HS-5 (cell line): ENCODE data around the gene GTF2A1.
A peak's percentile ranks its signal among the peaks of the same experiment; 100 is the strongest.
"Not testable (repeated sequence)": the region's sequence is repeated elsewhere in the genome, so short reads cannot be mapped to it uniquely, and the experiment has no call there.

Experiments
- DNase-seq: peaks from one replicate; pipeline ENCODE4 v3.0.0-alpha.2; 2012; ENCODE audit warnings: low read depth

GTF2A1 gene

DNA sequence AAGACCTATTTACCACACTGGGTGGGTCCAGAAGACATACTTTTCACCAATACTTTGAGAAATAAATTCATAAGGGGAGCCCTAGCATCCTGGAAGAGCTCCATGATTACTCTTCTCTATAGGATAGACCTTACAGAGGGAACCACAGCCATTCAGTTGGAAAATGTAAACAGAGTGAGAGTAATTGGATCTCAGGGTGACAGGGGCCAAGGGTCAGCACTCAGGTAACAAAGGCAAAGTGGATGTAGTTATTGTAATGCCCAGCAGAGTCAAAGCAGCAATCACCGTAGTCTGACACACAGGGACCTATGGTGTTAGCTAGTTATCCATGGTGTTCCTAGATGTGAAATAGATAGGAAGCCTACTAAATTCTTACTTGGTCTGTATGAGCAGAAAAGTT, 10.8 kb upstream of the GTF2A1 start:
- DNase-seq = no peak

DNA sequence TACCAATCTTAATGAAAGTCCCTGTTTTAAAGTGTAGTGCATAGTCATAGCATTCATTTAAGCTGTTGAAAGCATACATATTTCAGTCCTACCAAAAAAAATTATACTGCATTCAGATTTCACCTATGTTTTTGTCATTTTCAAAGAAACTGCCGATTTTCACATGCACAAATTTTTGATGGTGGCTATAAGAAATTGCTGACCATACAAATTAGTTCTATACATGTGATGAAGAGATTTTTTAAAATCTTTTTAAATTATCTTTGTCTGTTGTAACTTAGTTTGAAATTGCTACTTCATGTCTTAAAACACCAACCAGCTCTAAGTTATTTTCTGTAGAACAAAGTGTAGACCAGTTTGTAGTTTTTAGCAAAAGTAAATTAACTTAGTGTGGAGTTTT, 3.5 kb upstream of the GTF2A1 start:
- DNase-seq = no peak

DNA sequence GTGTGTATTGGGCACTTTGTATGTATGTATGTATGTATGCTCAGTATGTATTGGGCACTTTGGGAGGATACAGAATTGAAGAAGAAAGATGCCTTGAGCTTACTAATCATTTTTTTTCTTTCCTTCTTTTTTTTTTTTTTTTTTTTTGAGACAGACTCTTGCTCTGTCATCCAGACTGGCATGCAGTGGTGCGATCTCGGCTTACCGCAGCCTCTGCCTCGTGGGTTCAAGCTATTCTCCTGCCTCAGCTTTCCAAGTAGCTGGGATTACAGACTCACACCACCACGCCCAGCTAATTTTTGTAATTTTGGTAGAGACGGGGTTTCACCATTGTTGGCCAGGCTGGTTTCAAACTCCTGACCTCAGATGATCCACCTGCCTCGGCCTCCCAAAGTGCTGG, 3.0 kb upstream of the GTF2A1 start:
- not testable (repeated sequence) for DNase-seq

DNA sequence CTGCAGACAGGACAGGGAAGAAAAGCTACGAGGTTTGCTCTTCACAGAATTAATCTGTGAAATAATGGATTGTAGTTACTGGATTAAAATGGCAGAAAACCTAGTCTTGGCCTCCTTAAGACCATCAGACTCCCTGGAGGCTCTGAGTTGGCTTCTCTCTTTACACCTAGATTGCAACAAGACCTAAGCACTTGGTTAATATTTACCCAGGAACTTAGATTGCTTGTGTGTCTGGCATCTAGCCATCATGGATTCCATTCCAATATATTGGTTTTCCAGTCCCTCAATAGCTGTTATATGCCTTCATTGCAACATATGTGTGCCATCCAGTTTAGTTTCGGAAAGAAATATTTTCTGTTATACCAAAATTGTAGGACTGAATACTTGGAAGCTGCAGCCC, 1.9 kb upstream of the GTF2A1 start:
- DNase-seq = no peak

DNA sequence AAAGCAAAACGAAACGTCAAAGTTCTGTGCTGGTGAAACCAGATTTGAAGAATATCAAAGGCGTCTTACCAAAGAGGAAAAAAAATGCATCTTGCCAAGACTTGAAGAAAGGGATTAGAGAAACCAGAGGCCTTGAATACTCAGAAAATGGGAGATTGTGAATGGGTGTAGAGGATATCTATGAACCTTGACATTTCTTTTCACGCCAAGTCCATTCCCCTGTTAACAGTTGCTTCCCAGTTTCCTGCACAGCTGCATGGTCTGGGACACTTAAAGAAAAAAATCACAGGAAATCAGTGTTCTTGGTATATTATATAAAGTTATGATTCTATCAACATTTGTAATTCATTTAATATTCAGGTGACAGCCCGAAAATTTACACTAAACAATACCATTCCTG, 1.4 kb upstream of the GTF2A1 start:
- DNase-seq = no peak

DNA sequence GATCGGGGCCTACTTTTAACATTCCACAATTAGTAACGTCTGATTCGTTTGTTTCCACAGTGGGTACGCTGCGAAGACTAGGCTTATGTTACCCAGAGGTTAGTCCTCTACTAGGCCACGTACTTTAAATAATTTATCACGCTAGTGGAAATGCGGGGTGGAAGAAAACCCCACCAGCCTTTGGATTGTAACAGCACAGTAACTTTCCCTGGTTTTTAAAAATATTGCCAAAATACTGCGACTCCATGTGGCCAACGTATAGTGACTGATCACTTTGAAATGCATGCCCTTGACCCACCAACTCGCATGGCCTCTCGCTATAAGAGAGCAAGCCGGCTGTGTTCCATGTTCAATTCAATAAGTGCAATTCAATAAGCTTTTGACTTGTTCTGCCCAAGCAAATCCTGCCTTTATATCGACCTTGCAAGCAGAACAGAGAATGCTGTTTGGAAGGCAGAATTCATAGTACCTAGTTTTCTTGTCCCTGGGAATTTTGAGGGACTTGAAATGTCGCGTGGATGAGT, 882 bp upstream of the GTF2A1 start:
- DNase-seq = no peak

DNA sequence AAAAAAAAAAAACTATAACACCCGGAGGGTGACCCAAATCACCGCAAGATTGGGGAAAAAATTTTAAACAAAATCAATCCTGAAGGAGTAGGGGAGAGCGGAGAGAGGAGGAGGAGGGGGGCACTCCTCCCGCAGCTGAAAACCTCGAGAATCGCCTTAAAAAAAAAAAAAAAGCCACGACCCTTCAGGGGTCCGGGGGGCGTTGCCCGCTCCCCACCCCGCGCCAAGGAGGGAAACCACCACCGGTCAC, 254 bp downstream of the GTF2A1 start:
- no peak for DNase-seq

DNA sequence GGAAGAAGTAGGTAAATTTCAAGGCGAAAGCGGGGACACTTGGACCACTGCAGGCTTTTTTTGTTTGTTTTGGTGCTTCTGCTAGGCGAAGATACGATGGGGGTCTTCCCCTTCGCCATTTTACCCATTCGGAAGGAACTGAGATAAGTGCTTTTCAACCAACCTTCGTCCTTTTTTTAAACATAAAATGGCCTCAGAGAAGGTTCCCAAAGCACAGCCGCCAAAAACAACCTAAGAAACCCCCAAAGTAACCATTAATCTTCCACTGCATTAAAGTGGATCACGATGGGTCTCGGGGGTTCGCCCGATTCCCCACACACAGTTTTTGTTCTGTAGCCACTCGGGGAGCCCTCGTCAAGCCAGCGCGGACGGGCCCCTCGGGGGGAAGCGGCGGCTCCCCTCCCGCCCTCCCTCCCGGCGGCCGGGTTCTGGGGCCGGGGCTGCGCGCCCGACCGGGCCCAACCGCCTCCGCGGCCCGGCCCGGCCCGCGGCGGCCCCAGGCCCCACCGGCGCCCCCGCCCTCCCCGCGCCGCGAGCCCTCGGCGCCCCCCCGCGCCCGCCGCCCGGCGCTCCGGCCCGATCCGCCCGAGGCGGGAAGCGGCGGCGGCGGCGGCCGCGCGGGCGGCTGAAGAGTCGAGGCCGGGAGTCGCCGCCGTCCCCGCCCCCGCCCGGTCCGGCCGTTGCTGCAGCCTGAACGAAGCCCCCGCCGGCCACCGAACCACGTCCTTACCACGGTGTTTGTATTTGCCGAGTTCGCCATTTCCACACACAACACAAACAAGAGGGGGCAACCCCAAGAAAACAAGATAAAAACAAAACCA, 790 bp downstream of the GTF2A1 start:
- DNase-seq = no peak

DNA sequence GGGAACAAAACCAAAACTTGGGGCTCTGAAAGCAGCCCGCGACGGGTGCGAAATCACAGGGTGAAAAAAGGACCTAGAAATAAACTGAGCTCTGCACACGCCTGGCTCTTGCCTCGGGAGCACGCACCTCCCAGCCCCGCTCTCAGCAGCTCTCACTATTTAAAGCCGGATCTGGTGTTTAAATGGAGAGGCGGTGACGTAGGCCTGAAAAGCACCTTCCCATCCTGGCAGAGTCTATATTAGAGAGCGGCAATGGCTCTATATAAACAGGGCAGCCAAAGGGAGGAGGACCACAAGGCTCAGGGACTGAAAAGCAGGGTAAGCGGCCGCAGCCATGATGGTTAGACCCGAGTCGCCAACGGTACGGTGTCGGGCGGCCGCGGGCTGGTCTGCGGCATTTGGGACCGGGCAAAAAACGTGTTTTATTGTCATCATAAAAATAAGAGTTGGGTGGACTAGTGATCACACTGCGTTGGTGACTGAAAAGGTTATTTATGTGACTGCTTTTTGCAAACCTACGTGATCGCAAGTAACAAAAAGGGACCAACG, 1.5 kb downstream of the GTF2A1 start:
- DNase-seq = peak; percentile 84

DNA sequence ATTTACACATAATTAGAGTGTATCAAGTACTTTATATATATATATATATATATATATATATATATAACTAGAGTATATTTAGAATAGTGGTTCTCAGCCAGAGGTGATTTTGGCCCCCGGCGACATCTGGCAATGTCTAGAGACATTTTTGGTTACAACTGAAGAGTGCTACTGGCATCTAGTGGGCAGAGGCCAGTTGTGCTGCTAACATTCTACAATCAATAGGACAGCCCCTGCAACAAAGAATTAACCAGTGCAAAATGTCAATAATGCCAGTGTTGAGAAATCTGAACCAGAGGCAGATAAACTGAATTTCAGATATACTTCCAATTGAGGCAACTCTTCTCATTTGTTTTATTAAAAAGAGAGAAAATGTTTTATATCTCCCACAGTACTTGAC, 8.9 kb downstream of the GTF2A1 start:
- DNase-seq = no peak

DNA sequence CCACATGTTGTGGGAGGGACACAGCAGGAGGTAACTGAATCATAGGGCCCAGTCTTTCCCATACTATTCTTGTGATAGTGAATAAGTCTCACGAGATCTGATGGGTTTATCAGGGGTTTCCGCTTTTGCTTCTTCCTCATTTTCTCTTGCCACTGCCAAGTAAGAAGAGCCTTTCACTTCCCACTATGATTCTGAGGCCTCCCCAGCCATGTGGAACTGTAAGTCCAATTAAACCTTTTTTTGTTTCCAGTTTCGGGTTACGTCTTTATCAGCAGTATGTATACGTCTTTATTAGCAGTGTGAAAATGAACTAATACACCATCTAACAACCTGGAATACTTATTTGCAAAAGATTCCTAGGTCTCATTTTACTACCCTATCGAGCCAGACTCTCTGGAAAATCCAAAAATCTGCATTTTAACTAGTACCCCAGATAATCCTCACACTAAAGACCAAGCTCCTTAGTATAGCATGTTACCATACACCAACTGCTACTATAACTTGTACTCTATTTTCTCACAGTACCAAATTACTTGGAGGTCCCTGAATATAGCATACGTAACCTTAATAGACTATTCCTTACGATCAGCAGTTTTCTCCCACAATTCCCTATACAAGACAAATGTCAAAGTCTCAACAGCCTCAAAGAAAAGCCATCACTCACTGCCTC, 11.5 kb downstream of the GTF2A1 start:
- no peak for DNase-seq

DNA sequence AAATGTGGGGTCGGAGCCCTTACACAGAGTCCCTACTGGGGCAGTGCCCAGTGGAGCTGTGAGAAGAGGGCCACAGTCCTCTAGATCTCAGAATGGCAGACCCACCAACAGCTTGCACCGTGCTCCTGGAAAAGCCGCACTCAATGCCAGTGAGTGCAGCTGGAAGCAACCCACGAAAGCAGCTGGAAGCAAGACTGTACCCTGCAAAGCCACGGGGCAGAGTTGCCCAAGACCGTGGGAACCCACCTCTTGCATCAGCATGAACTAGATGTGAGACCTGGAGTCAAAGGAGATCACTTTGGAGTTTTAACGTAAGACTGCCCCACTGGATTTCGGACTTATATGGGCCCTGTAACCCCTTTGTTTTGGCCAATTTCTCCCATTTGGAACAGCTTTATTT, 12.3 kb downstream of the GTF2A1 start:
- no peak for DNase-seq

DNA sequence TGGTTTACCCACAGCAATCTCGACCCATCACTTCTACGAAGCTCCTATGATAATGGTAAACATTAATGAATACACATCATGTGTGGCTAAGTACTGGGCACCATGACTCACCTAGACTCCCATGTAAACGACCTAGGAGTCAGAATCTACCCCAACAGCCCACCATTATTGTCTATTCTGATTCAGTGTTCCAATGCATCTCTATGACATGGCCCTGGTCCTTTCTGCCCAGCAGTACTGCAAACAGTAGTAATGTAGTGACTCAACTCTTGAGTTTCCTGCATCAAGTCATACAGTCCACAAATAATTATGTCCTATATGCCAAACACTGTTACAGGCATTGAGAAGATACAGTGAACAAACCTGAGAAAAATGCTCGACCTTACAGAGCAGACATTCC, 14.6 kb downstream of the GTF2A1 start:
- DNase-seq = no peak

DNA sequence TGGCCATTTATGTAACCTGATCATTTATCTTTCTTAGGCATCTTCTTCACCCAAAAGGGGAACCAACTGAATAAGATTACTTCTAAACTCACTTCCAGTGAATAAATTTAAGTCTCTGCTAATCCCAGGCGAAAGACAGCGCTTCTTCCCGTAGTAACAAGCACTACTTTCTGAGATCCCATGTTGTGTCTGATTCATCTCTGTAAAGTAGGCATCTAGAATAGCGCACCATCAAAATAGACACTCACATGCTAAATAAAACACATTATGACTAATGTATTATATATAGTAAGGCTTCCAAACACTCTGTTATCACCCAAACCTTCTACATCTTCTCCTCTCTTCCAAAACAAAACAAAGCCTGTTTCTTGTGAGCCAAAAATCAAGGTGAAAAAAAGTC, 15.1 kb downstream of the GTF2A1 start:
- no peak for DNase-seq

DNA sequence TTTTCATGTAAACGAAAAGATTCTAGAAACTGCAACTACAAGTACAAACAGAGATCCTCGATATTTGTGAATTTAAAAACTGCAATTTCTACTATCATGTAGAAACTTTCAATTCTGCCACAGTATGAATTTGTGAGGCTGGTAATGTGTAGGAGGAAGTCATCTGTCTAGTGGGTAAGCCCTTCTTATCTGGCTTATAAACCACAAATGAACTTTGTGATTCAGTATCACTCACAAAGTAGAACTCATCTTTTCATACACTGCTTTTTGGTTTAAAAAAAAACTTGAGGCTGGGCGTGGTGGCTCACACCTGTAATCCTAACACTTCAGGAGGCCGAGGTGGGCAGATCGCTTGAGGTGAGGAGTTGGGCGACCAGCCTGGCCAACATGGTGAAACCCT, 20.7 kb downstream of the GTF2A1 start:
- no peak for DNase-seq

DNA sequence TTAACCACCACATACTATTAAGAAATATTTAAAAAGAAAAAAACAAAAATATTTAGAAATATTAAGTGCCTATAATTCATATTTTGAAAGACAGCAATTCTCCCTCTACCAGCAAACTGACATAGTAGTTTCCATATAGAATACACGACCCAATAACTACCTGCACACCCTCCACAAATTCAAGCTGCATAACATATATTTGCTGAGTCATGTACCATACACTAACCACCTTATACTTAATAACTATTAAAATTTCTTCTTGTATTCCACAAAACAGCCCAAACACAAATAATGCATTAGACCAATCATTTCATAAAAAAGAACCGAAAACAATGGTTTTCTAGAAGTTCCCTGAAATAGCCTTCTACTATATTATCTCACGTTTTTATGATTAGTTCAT, 21.7 kb downstream of the GTF2A1 start:
- DNase-seq = no peak

DNA sequence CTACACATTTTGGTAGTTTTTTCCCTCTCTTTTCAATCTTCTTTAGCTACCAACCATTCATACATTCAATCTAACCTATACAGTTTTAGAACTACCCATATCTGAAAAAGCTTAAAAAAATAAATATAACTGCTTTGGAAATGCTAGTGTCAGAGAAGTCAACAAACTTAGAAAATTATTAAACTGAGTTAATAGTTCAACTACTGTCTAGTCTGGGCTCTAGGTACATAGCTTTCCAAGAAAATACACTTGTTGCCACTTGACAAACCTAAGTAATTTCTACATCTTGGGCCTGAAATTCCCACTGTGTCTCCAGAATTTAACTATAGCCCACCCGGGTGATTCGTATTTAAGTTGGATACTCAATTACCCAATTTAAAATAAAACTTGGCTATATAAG, 22.1 kb downstream of the GTF2A1 start:
- no peak for DNase-seq

DNA sequence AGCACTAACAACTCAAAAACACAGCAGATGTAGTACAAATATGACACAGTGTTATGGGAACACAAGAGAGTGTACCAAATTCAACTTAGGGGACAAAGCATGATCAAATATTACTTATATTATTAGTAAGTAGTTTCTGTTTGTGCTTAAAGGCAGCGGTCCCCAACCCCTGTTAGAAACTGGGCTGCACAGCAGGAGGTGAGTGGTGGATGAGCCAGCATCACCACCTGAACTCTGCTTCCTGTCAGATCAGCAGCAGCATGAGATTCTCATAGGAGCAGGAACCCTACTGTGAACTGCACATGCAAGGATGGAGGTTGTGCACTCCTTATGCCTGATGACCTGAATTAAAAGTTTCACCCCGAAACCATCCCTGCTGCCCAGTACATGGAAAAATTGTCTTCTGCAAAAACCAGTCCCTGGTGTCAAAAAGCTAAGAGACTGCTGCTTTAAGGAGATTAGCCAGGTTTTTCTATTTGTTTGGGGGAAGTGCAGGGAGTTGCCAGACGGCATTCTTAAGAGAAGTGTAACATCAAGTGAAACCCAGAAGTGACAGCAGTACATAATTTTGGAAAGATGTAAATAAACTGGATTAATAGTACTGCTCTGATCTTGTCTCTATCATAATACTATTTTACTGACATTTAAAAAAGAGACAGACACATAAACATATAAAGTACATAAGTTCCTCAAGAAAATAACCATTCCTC, 26.7 kb downstream of the GTF2A1 start:
- no peak for DNase-seq

DNA sequence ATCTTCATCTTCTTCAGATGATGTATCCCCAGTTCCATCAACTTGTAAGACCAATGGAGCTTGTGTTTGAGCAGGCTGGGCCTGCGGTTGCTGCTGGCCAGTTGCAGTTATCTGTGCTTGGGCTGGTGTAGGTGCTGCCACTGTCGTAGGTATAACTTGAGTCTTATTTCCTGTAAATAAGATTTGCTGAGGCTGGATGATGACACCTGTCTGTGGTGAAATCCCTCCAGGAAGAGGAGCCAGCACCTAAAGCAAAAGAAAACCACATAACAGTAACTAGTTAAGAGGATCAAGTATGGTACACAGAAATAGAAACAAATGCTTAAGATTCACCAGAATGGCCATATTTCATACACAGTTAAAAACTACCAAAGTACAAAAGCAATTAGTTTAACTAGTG, 28.2 kb downstream of the GTF2A1 start:
- DNase-seq = no peak

DNA sequence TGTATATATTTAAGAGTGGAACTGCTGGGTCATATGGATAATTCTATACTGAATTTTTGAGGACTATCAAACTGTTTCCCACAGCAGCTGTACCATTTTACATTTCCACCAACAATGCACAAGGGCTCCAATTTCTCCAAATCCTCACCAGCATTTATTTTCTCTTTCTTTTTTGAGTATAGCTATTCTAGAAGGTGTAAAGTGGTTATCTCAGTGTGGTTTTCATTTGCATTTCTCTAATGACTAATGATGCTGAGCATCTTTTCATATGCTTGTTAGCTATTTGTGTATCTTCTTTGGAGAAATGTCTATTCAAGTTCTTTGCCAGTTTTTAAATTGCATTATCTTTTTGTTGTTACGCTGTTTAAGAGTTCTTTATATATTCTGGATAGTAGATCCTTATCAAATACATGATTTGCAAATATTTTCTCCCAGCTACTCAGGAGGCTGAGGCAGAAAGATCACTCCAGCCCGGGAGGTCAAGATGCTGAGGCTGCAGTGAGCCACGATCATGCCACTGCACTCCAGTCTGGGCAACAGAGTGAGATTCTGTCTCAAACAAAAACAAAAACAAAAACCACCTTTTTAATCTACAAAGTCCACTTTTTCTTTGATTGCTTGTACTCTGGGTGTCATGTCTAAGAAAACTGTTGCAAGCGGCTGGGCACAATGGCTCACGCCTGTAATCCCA, 32.8 kb downstream of the GTF2A1 start:
- DNase-seq = no peak

DNA sequence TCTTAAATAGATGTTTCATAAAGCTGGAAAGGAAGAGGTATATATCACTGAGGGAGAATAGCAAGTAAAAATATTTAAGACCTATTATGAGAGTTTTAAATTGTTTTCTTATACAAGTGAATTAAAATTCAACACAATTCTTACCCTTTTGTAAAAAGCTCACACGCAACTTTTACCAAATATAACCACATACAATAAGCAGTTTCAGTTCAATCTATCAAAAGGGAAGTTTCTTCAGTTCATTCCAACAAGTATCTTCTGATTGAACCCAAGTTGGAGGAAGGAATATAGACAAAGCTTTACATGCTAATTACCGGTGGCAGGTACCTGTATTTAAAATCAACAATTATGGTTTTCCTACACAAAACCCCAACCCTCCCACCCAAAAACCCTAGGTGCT, 41.1 kb downstream of the GTF2A1 start:
- no peak for DNase-seq

DNA sequence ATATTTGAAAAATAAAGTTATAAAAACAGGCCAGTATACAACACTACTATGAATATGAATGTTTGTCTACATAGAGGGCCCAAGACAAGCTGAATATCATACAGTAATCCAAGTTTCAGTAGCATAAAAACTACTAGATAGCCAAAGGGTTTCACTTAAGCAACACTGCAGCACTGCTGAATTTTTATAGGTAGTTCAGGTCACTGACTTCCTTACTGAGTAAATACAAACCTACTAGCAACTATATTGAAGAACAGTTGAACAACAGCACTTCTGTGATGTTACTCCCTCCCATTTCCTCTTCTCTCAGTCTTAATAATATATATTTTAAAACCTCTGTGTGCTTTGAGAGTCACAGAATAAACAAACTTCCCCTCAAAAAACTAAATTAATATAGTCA, 42.7 kb downstream of the GTF2A1 start:
- DNase-seq = no peak
